ENCODE results near the gene FYN.
"Not testable (repeated sequence)": the region's sequence is repeated elsewhere in the genome, so short reads cannot be mapped to it uniquely, and the experiment has no call there.

The FYN gene

GRCh38 chr6:111916747-111917146, 43.5 kb upstream of the FYN start:
- intact Hi-C loops (cut with DNase I; ENCODE audit: low total_unique reads), result no loop called here
- no peak for DNase-seq
- Histone ChIP-seq H3K9me3 (no peaks in the 10 kb centered on the region), H3K27ac (no peak overlapping the region), H3K36me3 (no peaks in the 10 kb centered on the region), H3K4me3 (no peak overlapping the region), H3K4me1 (no peaks in the 10 kb centered on the region), H3K27me3 (no peaks in the 10 kb centered on the region)
- TF ChIP-seq, protein P1, sequence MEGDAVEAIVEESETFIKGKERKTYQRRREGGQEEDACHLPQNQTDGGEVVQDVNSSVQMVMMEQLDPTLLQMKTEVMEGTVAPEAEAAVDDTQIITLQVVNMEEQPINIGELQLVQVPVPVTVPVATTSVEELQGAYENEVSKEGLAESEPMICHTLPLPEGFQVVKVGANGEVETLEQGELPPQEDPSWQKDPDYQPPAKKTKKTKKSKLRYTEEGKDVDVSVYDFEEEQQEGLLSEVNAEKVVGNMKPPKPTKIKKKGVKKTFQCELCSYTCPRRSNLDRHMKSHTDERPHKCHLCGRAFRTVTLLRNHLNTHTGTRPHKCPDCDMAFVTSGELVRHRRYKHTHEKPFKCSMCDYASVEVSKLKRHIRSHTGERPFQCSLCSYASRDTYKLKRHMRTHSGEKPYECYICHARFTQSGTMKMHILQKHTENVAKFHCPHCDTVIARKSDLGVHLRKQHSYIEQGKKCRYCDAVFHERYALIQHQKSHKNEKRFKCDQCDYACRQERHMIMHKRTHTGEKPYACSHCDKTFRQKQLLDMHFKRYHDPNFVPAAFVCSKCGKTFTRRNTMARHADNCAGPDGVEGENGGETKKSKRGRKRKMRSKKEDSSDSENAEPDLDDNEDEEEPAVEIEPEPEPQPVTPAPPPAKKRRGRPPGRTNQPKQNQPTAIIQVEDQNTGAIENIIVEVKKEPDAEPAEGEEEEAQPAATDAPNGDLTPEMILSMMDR (IDR thresholded peaks at IDR 0.05), result no peak

- no peak for DNase-seq
- H3K27me3 ChIP-seq, result no peaks in the 10 kb centered on the region
- no peak overlapping the region for H3K4me3 ChIP-seq
- no peak overlapping the region for H3K27ac ChIP-seq
- no peaks in the 10 kb centered on the region for H3K36me3 ChIP-seq
- intact Hi-C loops (cut with DNase I; ENCODE audit: low total_unique reads), result no loop called here
- no peaks in the 10 kb centered on the region for H3K9me3 ChIP-seq
- TF ChIP-seq, protein P1 (IDR thresholded peaks at IDR 0.05), result no peak
- H3K4me1 ChIP-seq, result no peaks in the 10 kb centered on the region
These were observed 41.4 kb upstream of the FYN start for GRCh38 chr6:111914617-111915016.

DNA sequence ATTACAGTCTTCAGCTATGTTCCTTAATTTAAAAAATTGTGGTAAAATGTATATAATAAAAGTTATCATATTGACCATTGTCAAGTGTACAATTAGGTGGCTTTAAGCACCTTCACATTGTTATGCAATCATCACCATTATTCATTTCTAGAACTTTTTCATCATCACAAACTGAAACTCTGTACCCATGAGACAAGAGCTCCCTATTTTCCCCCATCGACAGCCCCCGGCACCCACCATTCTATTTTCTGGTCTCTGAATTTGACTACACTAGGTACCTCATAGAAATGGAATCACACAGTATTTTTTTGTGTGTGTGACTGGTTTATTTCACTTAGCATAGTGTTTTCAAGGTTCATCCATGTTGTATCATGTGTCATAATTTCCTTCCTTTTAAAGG, 39.7 kb upstream of the FYN start:
- intact Hi-C loops (cut with DNase I; ENCODE audit: low total_unique reads), result no loop called here
- Histone ChIP-seq H3K4me3 (no peak overlapping the region), H3K9me3 (no peaks in the 10 kb centered on the region), H3K4me1 (no peaks in the 10 kb centered on the region), H3K27me3 (no peaks in the 10 kb centered on the region), H3K36me3 (no peaks in the 10 kb centered on the region), H3K27ac (no peak overlapping the region)
- no peak for DNase-seq
- TF ChIP-seq, protein P1 (IDR thresholded peaks at IDR 0.05), result no peak

DNA sequence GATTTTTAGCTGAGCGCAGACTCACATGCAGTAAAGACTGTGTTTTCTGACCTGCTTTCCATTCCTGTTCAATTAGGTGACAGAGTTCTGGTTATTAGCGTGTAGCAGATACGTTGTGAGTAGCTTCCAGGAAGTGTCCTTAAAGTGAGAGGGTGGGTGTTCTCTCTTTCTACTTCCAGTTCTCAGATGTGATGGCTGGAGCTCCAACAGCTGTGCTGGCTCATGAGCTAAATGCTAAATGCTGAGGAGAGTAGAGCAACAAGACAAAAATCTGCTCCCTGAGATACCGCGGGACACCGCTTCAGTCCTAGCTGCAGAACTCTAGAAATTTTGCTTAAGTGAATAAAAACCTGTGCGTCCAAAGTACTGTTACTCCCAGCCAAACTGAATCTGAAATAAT, 38.2 kb upstream of the FYN start:
- intact Hi-C loops (cut with DNase I; ENCODE audit: low total_unique reads), result no loop called here
- no peaks in the 10 kb centered on the region for H3K36me3 ChIP-seq
- H3K4me1 ChIP-seq, result no peaks in the 10 kb centered on the region
- DNase-seq, result no peak
- TF ChIP-seq, protein P1 (IDR thresholded peaks at IDR 0.05), result no peak
- H3K27me3 ChIP-seq, result no peaks in the 10 kb centered on the region
- H3K27ac ChIP-seq, result no peak overlapping the region
- H3K4me3 ChIP-seq, result no peak overlapping the region
- H3K9me3 ChIP-seq, result no peaks in the 10 kb centered on the region

DNA sequence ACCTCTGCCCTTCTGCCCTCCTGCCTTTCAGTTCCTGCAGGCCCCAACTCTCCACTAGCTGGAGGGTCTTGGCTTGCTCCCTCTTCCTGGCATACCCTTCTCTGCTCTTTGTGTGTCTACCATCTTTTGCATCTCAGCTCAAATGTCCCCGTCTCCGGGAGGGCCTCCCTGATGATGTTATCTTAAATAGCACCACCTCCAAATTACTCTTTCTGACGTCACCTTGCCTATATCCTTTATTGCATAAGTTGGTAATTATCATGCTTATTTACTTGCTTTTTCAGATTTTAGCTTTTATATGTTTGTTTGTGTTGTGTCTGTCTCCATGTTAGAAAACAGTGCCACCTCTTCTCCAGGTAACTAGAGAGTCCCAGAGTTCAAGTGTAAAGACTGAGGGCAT, 36.0 kb upstream of the FYN start:
- Histone ChIP-seq H3K27ac (no peak overlapping the region), H3K4me1 (no peaks in the 10 kb centered on the region), H3K4me3 (no peak overlapping the region), H3K9me3 (no peaks in the 10 kb centered on the region), H3K27me3 (no peaks in the 10 kb centered on the region), H3K36me3 (no peaks in the 10 kb centered on the region)
- TF ChIP-seq, protein P1 (IDR thresholded peaks at IDR 0.05), result no peak
- no peak for DNase-seq
- intact Hi-C loops (cut with DNase I; ENCODE audit: low total_unique reads), result no loop called here

GRCh38 chr6:111908365-111908764, 35.1 kb upstream of the FYN start:
- H3K27me3 ChIP-seq; H3K36me3 ChIP-seq; H3K4me1 ChIP-seq; intact Hi-C loops (cut with DNase I; ENCODE audit: low total_unique reads); H3K9me3 ChIP-seq; DNase-seq; H3K27ac ChIP-seq; H3K4me3 ChIP-seq: not testable (repeated sequence)
